HG02763 (cell line): ENCODE data around the gene KLRK1.
A peak's percentile ranks its signal among the peaks of the same experiment; 100 is the strongest.
"Not testable (repeated sequence)": the region's sequence is repeated elsewhere in the genome, so short reads cannot be mapped to it uniquely, and the experiment has no call there.

ENCODE experiments used
- ATAC-seq: cut with Tn5 transposase; IDR thresholded peaks from one replicate; pipeline ENCODE4 v1.9.1; 2021; ENCODE audit warnings: mild to moderate bottlenecking, moderate library complexity; ENCODE audit not compliant: unreplicated experiment

Gene KLRK1

DNA sequence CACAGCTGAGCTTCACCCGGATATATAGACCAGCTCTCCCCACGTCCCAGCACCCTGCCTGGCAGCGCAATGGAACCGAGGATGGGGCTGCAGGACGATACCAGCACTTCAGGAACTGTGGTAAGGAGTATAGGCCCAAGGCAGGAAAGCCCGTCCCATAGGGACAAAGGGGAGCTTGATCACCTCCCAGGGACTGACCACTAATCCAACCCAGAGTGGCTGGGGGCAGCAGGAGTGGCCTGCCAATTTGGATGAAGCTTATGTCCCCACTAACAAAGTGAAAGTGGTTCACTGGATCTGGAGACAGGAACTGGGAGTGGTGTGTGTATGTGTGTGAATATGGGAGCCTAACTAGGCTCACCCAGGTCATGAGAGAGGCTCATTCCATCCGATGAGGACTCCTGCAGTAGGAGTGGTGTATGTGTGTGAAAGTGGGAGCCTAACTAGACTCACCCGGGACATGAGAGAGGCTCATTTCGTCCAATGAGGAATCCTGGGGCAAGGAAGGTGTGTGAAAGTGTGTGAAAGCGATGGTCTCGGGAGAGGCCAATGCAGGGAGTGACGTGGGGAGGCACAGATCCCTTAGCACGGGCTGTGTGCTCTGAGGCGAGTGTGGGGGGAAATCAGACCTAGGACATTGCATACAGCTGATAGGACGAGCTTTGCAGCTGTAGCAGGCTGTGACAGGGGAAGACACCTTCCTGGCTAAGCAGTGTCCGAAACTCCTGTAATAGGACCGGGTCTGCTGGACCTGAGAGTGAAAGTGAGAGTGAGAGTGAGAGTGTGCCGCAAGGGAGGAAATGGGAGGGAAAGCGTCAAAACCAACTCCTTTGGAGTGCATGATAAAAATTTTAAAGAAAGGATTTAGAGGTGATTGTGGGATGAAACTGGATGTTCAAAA, 25.7 kb downstream of the KLRK1 start:
- ATAC-seq: peak; percentile 78

GRCh38 chr12:10363658-10363913, 26.3 kb downstream of the KLRK1 start:
- ATAC-seq: no peak

DNA sequence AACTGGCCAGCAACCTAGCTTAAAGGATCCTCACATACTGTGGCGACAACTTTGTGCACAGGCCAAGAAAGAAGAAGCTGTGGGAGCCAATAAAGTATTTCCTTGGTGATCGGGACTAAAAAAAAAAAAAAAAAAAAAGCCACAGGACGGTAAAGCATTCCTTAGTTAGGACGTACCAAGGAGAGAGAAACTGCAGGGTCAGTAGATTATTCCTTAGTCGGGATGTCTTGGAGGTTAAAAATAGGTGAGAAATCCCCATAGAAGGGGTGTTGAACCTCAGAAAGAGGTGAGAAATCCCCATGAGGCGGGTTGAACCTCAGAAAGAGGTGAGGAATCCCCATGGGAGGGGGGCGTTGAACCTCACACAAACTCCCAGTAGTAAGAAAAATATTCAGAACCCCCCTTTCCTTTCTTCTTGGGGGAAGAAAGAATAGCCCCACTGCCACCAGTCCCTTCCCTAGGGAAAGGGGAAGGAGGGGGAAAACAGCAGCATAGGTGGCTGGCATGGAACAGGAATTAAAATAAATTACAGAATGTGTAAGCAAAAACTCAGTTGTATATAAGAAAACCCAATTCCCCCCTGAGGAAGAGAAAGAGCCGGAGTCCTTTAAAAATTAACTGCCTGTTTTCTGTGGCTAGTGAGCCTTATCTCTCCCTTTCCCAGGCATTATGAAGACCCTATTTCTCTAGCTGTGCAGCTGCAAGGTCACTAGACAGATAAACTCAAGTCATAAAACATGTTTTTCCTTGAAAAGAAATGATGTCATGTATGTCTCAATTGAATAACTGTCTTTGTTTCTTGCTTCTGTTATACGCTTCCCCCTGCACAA, 26.8 kb downstream of the KLRK1 start:
- ATAC-seq: no peak

DNA sequence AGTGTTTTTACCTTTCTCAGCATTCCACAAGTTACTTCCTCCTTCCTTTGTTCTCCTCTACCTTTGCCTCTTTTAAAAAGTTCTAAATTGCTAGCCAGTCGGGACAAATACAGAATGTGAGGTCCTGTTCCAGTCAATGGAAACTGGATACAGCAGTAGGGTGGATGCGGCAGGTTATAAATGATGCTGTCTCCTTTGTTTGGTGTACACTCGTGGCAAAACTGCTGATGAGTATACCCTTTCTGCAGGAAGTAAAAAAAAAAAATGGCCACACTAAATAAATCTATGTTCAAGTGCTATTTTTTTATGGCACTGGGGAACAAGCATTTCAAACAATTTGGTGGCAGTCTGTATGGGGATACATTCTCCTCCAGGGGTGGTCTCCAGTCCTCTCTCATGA, 27.5 kb downstream of the KLRK1 start:
- no peak for ATAC-seq

DNA sequence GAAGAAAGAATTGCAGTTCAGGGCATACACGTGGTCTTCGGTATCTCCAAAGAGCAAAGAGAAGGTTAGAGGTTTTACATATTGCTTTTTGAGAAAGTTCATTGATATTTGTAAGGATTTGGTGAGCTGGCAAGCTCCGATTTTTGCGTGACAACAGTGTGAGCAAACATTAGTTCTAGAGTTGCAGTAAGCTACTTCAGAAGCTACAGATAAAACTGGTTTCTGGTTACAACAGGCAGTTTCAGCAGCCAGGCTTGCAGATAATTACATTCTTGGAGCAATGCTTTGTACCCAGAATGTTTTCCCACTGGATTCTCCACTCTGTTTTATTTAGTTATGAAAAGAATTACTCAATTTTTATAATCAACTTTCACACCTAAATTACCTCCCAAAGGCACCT, 28.2 kb downstream of the KLRK1 start:
- no peak for ATAC-seq

DNA sequence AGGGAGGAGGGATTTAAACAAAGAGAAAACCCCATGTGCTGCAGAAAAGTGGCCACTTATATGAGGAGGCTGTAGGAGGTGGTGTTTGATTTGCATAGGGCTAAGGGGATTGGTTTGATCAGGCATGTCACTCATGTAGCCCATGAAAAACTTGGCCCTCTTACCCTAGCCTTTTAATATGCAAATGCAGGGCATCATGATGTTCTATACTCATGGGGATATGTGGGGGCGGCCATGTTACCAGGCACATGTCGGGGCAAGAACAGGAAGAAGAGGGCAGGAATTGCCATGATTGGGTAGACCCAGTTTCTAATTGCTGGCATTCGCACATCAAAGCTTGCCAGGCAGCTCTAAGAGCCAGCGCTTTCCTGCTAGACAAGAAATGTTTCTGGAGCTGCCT, 28.8 kb downstream of the KLRK1 start:
- no peak for ATAC-seq

- ATAC-seq: no peak
These were observed 30.9 kb downstream of the KLRK1 start for GRCh38 chr12:10358969-10359368.

- no peak for ATAC-seq
These were observed 31.7 kb downstream of the KLRK1 start for GRCh38 chr12:10358131-10358530.

GRCh38 chr12:10354502-10354901, 35.3 kb downstream of the KLRK1 start:
- ATAC-seq: no peak

- ATAC-seq: no peak
These were observed 35.8 kb downstream of the KLRK1 start for GRCh38 chr12:10354071-10354470.

DNA sequence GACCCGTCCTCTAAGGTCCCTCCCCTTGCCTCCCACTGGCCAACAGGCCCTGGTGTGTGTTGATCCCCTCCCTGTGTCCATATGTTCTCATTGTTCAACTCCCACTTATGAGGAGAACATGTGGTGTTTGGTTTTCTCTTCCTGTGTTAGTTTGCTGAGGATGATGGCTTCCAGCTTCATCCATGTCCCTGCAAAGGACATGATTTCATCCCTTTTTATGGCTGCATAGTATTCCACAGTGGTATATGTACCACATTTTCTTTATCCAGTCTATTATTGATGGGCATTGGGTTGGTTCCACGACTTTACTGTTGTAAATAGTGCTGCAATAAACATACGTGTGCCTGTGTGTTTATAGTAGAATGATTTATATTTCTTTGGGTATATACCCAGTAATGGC, 38.4 kb downstream of the KLRK1 start:
- ATAC-seq: not testable (repeated sequence)

DNA sequence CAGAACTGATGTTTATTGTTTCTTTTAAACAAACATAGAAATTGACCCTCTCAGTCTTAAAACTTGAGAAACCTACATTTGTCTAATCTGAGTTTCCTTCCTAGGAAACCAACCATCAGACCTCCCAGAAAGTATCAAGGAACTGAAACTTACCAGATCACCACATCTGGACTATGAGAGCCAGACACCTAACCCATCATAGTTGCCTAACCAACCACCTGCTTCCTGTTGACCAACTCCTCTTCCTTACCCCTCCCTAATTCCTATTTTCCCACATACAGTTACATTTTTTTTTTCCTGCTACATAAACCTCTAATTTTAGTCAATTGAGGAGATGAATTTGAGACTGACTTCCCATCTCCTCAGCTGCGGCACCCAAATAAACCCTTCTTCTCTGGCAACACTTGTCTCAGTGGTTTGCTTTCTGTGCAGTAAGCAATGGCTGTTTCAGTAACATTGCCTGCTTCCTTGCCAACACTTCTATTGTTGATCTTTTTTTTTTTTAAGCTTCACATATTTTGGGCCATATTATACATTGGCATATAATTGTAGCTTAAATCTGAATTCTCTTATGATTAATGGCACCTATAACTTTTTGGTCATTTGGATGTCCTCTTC, 47.8 kb downstream of the KLRK1 start:
- no peak for ATAC-seq

DNA sequence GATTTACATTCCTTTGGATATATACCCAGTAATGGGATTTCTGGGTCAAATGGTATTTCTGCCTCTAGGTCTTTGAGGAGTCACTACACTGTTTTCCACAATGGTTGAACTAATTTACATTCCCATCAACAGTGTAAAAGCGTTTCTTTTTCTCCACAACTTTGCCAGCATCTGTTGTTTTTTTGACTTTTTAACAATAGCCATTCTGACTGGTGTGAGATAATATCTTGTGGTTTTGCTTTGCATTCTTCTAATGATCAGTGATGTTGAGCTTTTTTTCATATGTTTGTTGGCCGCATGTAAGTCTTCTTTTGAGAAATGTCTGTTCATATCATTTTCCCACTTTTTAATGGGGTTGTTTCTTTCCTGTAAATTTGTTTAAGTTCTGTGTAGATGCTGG, 48.9 kb downstream of the KLRK1 start:
- not testable (repeated sequence) for ATAC-seq

DNA sequence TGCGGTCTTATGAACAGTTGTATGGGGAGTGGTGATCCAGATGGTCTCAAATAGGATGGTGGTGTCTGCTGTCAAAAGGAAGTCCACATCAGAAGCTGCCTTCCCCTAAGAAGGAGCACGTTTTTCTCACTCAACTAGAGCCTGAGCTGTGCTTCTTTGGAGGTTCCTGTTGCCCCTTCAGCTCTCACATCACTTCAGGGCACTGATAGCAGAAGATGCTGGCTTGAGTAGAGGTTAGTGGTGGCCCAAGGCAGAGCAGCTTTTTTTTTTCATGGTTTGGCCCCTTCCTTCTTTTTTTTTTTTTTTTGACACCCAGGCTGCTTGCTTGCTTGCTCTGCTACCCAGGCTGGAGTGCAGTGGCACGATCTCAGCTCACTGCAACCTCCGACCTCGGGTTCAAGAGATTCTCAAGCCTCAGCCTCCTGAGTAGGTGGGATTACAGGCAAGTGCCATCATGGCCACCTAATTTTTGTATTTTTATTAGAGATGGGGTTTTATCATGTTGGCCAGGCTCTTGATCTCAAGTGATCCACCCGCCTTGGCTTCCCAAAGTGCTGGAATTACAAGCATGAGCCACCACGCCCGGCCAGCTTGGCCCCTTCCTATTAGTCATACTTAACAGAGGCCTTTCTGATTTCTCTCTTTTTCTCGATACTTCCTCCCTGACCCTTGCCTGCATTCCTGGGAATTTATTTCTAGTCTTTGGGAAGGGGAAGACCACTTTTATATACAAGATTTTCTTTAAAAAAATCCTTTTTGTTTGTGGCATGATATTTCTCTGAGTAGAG, 50.6 kb downstream of the KLRK1 start:
- ATAC-seq: no peak

DNA sequence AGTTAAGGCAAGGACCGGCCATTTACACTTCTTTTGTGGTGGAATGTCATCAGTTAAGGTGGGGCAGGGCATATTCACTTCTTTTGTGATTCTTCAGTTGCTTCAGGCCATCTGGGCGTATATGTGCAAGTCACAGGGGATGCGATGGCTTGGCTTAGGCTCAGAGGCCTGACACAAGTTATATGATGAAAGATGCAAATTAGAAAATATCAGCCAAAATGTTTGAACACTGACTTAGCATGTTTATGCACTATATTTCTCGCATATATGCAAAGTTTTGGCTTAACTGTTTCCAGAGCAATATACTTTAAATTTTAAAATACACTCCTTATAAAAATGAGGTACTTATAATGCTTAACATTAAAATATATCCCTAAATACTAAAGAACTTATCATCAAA, 51.4 kb downstream of the KLRK1 start:
- ATAC-seq: not testable (repeated sequence)

GRCh38 chr12:10336196-10336595, 53.6 kb downstream of the KLRK1 start:
- ATAC-seq: not testable (repeated sequence)

DNA sequence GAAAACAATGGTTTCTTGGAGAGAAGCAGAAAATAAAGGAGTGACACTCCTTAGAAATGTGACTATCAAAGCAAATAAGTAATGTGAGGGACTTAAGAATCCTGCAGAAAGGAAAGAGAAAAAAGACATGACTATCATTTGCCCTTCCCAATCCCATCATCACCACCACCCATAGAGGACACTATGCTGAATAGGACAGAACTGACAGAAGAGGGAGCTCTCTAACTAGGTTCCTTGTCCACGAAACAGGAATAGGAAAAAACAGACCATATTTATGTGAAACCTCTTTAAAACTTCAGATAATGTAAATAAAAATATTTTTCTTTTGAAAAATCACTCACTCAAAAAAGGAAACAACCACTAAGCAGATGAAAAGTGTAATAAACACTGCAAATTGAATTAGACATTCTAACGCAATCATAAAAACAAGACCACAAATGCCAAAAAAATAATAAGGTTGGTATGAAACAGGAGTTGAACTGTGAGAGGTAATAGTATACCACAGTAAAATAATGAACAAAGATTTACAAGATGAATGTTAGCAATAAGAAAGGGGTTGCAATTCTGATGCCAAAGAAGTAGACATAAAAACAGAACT, 58.1 kb downstream of the KLRK1 start:
- ATAC-seq: no peak

DNA sequence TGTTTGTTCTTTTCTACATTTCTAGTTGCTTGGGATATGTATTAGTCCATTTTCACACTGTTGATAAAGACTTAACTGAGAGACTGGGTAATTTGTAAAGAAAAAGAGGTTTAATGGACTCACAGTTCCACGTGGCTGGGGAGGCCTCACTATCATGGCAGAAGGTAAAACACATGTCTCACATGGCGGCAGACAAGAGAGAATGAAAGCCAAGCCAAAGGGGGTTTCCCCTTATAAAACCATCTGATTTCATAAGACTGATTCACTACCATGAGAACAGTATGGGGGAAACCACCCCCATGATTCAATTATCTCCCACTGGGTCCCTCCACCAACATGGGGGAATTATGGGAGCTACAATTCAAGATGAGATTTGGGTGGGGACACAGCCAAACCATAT, 61.1 kb downstream of the KLRK1 start:
- not testable (repeated sequence) for ATAC-seq
